ENCODE results near the gene MCHR2.

Gene MCHR2

DNA sequence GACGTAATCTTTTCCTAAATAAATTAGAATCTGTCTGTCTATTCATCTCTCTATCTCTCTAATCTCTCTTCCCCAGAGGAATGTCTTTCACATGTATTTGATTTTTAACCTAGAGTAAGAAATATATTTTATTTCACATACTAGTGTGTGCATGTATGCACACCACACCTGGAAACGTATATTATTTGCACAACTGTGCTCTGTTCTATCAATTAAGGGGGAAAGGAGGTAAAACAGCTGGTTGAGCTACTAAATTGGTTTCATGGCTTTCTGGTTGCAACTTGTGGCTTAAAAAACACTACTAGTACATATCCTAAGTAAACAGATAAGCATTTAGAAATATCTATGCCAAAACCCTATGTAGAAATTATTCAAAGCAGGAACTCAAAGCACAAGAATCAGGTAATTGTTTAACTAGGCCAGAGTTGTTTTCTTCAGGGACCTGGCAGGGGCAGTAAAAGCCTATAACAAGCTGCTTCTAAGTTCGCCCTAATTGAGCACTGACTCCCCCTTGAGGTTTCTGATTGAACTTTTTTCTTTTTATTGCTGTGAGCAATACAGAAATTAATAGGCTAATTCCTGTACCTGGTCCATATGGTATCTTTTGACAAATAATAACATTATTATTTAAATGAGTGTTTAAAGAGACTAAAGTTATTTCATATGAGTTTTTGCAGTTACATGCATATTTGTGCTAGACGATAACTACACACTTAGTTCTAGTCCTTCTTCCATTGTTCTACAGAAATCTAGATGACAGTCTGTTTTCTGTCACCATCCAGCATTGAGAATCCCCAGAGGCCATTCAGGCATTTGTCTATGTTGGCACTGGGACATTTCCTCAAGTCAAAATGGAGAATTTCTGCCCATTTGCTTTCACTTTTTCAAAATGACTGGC lies 88.6 kb downstream of the MCHR2 start:
- DNase-seq (ENCODE audit: low spot score) = peak; percentile 74

DNA sequence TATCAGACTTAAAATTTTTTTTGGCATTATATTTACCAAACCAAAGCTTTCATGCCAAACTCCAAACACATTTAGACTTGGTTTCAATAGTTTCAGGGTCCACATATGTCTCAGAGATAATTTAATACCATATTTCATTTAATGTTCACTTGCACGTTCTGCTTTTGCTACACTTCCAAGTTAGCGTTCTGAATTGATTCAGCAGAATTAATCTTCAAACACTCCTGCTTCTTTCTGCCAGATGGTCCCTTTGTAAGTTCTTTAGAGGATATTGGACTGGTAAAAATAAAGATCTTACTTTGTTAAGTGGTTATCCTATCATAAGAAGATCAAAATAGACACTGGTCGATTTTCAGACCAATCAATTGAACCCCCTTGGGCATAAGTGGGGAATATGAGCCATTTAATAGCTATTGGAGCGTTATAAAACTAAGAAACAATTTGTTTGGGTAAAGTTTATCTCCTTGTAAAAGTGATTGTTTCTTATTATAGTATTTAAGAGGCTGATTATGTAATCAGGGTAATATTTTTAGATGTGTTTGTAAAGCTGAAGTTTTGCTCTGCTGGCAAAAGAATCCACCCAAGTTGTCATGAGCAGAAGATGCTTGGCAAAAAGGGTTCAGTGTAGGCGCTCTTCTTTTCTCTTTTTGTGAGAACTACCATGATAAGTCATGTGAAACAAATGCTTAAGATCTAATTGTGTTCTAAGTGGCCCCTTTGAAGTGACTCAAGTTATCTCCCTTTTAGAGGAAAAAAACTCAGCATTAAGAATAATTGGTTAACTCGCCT lies 92.2 kb downstream of the MCHR2 start:
- no peak for DNase-seq (ENCODE audit: low spot score)

DNA sequence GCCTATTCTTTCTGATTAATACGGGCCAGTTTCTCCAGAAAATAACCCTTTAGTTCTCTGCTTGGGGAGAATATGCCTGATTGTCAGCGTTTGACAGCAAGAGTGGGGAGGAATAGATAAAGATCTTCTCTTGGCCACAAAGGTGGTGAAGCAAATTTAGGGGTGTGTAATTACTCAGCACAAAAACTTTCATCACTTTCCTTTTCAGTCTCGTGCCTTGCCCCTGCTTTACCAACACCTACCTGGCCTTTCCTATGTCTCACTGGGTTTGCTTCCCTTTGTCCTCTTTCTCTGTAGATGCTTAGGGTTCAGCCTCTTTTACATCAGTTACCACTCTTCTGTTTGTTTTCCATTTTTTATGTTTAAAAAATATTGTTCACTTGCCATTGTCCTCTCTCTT lies 99.2 kb downstream of the MCHR2 start:
- DNase-seq (ENCODE audit: low spot score) = no peak

DNA sequence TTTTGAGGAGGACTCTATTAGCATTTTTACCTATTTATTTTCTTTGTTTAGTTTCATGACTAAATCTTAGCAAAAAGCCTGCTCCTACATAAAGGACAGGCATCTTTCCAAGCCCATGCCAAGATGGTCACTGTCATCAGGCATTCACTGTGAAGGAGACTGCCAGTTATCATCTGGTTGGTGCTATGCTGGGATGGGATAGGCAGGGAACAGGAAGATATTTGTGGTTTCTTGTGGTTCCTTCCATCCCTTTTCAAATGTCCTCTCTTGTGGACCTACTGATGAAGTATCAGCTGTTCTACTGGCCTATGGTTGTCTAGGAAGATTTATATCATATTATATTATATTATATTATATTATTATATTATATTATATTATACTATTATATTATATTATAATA lies 107.0 kb downstream of the MCHR2 start:
- no peak for DNase-seq (ENCODE audit: low spot score)

DNA sequence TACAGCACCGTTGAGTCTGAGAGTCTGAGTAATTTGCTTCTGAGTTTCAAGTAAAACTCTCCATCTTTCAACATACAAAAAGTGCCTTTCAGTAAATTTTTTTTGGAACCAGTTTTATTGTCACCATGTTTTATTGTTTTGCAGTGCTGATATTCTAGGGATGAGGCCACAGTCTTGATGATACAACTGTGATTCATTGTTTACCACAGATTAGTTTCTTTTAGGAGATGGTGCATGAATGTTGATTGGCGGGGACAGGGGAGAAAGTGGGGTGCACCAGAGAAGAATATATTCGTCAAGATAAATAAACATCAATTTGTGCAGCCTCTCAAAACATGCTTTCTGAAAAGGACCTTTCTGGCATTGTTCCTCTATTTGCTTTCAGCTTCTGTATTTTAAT lies 109.0 kb downstream of the MCHR2 start:
- no peak for DNase-seq (ENCODE audit: low spot score)

DNA sequence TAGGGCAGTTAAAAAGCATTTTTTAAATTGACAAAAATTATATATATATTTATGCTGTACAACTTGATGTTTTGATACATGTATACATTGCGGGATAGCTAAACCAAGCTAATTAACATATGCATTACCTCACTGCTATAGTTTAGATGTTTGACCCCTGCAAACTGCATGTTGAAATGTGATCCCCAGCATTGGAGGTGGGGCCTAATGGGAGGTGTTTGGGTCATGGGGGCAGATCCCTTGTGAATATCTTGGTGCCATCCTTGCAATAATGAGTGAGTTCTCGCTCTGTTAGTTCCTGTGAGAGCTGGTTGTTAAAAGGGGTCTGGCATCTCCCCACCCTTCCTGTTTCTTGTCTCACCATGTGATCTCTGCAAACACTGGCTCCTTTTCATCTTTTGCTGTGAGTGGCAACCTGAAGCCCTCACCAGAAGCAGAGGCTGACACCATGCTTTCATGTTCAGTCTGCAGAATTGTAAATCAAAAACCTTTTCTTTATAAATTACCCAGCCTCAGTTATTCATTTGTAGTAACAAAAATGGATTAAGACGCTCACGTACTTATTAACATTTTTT lies 111.8 kb downstream of the MCHR2 start:
- no peak for DNase-seq (ENCODE audit: low spot score)

DNA sequence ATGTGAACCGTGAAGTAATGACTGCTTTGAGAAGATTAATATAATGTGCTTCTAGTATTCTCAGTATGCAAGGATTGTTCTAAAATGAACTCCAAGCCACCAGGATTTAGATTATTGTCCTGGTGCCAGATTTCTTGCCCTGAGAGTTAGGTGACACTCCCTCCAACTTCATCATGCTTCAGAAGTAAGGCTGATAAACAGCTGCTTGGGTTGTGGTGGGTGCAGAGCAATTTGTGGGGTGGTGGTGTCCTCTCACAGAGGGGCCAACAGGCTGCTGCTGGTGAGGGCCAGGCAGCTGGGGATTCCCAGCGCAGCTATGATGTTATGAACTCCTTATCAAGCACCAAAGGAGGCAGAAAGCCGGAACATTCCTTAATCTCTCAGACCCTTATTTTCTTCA lies 114.6 kb downstream of the MCHR2 start:
- no peak for DNase-seq (ENCODE audit: low spot score)

DNA sequence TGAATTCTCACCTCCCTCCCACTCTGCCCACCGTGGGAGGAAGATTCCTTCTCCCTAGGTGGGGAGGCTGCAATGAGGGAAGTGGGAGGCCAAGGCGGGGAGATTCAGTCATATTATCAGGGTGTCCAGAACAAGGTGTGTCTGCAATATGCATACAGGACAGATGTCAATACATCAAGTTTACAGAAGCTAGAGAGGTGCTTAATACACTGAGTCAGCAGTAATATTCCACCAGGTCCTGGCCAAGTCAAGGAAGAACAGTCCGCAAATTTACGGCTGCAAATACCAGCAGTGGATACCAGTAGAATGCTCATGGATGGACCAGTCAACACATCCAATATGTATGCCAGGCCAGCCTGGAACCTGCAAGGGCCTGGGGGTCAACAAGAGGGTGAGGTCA lies 119.0 kb downstream of the MCHR2 start:
- DNase-seq (ENCODE audit: low spot score) = no peak

DNA sequence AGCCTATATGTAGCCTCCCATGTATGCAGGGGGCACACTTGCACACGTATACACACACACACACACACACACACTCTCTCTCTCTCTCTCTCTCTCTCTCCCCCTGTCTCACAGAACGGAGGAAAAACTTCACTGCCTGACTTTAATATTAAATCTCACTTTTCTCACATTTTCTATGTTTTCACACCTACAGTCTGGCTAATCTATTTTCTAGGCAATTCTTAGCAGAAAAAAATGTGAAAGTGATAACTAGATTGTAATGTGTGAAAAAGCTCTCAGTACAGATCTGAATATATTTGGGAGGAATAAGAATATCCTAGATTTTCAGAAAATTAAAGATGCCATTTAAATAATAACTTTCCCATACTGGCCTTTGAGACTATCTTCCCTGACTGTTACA lies 120.9 kb downstream of the MCHR2 start:
- DNase-seq (ENCODE audit: low spot score) = no peak

DNA sequence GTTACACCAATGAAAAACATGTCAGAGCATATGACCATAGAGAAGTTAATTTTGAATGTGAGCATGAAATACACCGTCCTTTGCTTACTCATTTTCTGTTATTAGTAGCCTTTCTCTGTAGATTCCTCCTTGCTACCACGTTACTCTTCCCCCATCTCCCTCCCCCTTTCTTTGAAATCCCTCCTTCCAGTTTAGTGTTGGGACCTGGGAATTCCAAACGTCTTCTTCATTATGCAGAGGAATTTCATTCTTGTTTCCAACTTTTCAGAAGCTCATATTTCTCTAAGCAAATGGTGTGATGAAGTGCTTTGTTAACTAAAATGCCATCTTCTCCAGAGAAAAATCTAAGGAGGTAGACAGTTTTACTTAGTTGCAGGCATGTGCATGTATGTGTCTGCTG lies 122.4 kb downstream of the MCHR2 start:
- no peak for DNase-seq (ENCODE audit: low spot score)
